T-helper 1 cell treated with Interleukin-12 subunit alpha and Interleukin-12 subunit beta and Interleukin-4 antibody, amounts not matched to agents 30 ng/mL and 1 ng/mL, for 36 hours (primary cell): Measurements from ENCODE around the gene FZD7. TPM values are rescaled to one million over a fixed set of nuclear protein-coding genes. Genes with fewer than 3 reads are reported as not detected.

Experiments used
- intact Hi-C: fragments of 100-400 bp; cut with micrococcal nuclease; formaldehyde crosslinking; loops from one replicate; pipeline ENCODE4 v1.15.1; 2024
- total RNA-seq: library from RNA; stranded (reverse); gene quantifications from 2 replicates; pipeline ENCODE4 v1.2.3, GENCODE V29; 2022

The FZD7 gene
- total RNA-seq, 1 donor from 2014 or later, result 0.29 TPM

DNA sequence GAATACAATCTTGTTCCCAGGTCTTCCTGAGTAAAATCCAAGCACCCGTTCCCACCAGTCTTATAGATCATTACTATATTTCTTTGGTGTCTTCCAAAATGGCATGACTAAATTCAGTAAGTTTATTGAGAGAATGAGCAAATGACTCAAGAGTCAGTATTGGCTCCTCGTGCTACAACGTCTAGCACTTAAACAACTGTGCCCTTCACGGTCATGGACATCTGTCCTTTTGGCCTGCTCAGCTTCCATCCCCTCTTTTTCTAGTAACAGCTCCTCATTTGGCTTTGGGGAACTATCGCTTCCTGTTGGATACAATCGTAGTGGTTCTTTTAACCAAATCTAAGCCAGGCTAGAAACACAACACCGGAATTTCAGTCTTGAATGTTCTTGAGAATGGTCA, 24.1 kb upstream of the FZD7 start:
- intact Hi-C loops, result no loop called here

DNA sequence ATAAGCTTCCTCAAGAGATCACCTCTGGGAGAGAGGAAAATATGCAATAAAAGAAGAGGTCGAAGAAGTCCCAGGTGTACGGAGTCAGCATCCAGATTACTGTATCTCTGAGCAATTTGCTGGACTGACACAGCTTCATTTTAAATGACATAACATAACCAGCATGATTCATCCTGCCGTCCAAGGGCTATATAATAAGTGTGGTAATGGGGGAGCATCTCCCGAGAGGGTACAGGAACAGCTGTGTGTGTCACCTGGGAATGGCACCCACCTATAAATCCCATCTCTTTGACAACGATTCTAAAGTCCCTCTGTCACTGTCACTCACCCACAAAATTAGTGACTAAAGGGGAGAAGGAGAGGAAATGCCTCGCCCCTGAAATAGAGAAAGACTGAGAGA, 19.3 kb upstream of the FZD7 start:
- intact Hi-C loops, result no loop called here

- intact Hi-C loops, result no loop called here
Measured at GRCh38 chr2:202014759-202015211, 18.9 kb upstream of the FZD7 start.

GRCh38 chr2:202015471-202015870, 18.2 kb upstream of the FZD7 start:
- intact Hi-C loops, result no loop called here

GRCh38 chr2:202016579-202017227, 17.0 kb upstream of the FZD7 start:
- intact Hi-C loops, result no loop called here

DNA sequence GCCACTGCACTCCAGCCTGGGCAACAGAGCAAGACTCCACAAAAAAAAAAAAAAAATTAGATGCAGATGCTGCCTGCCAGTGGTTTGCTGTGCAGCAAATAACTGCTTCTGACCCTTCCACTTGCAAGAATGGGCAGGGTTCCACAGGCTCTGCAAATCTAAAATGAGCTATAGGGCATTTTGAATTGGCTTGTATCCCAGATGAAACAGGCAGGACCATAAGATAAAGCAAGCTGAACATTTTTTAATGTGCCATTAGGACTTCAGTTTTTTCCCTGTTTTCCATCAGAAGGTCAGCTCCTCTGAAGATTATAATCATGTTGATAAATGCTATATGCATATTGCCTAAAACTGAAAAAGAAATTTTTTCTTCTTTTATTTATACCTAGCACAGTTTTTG, 15.7 kb upstream of the FZD7 start:
- intact Hi-C loops, result no loop called here

DNA sequence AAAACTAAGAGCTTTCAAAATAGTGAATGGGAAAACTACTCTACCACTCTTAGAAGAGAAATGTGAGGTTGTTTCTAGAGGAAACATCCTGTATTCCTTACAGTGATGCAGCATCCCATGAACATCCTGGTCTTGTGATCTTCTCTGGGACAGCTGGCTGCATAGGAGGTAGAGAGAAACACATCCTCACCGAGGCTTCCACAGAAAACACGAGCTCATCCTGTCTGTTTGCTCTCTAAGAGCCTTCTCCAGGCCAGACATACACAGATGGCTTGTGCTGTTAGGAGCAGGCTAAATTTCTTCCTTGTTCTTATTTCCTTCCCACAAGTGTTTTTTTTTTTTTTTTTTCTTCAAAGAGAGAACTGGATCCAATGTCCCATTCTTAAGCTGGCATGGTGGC, 14.7 kb upstream of the FZD7 start:
- intact Hi-C loops, result no loop called here

GRCh38 chr2:202019689-202020450, 13.8 kb upstream of the FZD7 start:
- intact Hi-C loops, result no loop called here

GRCh38 chr2:202022755-202023154, 10.9 kb upstream of the FZD7 start:
- intact Hi-C loops, result no loop called here

DNA sequence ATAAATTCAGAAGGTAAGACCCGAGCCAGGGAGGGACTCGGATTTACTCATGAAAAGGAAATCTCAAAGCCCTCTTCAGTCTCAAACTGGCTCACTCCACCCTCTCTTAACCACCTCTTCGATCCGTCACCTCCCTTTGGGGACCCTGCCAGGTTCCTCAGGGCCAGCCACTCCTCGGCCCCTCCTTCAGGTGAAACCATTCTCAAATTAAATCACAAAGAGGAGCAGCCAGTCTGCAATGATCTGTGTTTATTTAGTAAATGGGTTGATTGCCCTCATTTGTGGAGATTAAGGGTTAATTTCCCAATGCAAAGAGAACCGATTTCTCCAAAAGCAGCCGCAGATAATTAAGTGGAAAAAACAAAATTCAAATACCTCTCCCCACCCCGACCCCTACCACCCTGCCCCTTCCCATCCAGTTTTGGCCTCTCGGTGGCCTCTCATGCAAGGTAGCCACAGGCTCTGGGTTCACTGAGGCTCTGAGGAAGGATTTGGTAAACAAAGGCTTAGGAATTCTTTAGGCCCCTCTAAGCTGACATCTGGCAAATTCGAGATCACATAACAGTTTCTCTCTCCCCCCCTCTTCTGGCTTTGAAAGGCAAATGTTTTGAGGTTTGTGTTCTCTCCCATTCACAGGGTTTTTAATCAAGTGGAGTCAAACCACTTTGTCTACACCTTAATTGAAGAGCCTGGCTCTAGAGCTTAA, 10.3 kb upstream of the FZD7 start:
- intact Hi-C loops, result no loop called here

GRCh38 chr2:202023904-202024266, 9.8 kb upstream of the FZD7 start:
- intact Hi-C loops, result no loop called here

DNA sequence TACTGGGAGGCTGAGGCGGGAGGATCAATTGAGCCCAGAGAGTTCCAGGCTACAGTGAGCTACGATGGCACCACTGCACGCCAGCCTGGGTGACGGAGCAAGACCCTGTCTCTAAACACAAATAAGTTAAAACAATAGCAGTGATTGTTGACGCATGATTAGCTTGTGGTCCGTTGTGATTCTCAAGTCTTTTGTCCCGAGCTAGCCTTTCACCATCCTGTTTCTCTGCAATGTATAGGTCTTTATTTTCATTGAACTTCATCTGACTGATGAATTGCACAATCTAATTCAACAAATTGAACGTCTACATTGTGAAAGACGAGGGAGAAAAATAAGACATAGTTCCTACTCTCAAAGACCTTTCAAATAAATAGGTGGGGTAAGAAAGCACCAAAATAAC, 8.8 kb upstream of the FZD7 start:
- intact Hi-C loops, result no loop called here

- intact Hi-C loops, result no loop called here
Measured at GRCh38 chr2:202025816-202026215, 7.8 kb upstream of the FZD7 start.

DNA sequence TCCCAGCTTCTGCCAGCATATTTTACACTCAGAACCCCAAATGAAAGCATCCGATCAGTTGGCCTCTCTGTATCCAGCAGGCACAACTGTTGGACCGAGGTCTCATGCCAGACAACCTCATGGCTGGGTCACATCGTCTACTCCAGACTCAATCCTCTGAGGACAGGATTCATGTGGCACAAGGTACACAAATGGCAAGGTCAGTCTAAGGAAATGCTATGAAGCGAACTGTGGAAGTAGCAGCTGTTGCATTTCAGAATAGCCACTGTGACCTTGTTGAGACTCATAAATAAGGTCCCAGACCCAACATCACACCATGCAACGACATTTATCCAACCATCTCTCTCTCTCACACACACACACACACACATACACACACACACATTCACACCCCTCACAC, 7.1 kb upstream of the FZD7 start:
- intact Hi-C loops, result no loop called here

- intact Hi-C loops, result loop anchor here (5.0 to 10.0 kb wide), 6 partner anchors 578 to 1318 kb away; partner anchors contain the start of genes HYCC2, NBEAL1, NDUFB3 and STRADB
Measured at GRCh38 chr2:202030691-202031090, 3.0 kb upstream of the FZD7 start.

- intact Hi-C loops, result loop anchor here (5.0 to 10.0 kb wide), 6 partner anchors 579 to 1319 kb away; partner anchors contain the start of genes HYCC2, NBEAL1, NDUFB3 and STRADB
Measured at GRCh38 chr2:202031246-202031951, 2.3 kb upstream of the FZD7 start.

- intact Hi-C loops, result loop anchor here (1.0 to 10.0 kb wide), 12 partner anchors 173 to 1321 kb away; partner anchors contain the start of genes BMPR2, HYCC2, NBEAL1 and NDUFB3
Measured at GRCh38 chr2:202032846-202033316, 774 bp upstream of the FZD7 start.

GRCh38 chr2:202034249-202035088, 814 bp downstream of the FZD7 start:
- intact Hi-C loops, result loop anchor here (1.0 to 10.0 kb wide), 7 partner anchors 144 to 1322 kb away; partner anchors contain the start of genes HYCC2, NBEAL1, NDUFB3 and STRADB

- intact Hi-C loops, result loop anchor here (1.0 to 10.0 kb wide), 2 partner anchors 143 to 961 kb away; partner anchors contain the start of genes HYCC2 and NDUFB3
Measured at GRCh38 chr2:202035089-202035940, 1.7 kb downstream of the FZD7 start.
